Measurements from ENCODE around the gene CRYBG2. TPM values are rescaled to one million over a fixed set of nuclear protein-coding genes. Genes with fewer than 3 reads are reported as not detected.

CRYBG2 gene
- total RNA-seq, 4 donors from 2014 or later: under 0.01 TPM; not detected in 3

DNA sequence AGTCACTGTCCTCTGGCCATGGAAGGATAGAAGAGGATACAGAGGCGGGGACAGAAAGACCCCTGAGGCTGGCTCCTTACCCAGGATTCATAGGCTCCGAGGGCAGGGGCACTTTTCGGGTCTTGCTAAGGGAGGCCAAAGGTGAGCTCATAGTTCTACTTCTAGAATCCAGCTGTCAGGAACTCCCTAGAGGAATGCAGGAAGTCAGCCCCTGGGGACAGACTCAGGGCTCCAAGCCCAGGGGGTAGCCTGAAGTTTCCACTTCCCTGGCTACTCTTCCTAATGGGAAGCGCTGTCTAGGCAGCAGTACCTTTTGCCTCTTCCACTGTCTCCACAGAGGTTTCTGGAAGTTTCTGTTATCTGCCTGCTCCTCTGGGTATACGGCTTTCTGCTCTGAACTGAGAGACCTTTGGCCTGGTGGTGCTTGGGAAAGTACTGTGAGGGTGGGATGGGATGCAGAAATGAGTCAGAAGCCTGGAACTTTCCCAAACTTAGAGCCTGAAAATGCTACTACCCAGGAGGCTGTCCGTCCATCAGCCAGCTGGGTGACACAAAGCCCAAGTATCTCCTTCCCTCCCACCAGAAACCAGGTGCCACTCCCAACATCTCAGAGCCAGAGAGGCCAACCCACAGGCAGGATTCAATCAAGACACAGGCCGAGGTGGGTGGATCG lies 51.1 kb downstream of the CRYBG2 start:
- WGBS, 2 donors: 48 to 49% methylated on average over 8 of the region's 8 CpGs

DNA sequence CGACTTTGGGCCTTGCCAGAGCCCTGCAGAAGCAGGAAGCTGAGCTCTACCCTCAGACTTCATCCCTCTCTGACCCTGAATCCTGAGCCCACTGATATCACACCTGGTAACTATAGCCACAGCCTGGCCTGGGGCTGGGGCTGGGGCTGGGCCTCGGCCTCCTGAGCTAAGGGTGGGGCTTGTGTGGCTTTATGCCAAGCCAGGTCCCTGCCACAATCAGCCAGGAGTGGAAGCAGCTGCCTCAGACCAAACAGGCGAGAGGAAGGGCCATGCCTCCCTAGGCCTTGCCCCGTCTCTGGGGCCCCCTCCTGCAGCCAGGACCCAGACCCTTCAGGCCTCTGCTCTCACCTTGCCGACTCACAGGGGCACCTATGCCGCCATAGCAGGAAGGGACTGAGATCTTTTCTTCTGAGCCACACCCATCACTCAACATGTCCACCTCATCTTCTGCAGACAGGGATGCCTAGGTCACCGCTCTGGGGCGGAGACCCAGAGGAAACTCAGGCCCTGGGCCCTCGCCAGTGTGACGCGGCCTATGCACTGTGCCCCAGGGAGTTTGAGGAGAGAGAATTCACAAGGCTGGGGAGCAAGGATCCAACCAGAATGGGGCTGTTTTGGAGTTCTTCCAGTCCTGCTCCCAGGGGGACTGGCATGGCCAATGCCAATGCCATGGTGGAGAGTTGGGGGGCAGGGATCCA lies 53.2 kb downstream of the CRYBG2 start:
- no peak for DNase-seq (ENCODE audit: low spot score in 2 of 2)
- Histone ChIP-seq H3K9me3 (no peaks in the 10 kb centered on the region), H3K36me3 (peaks cover 0 to 31% (median 0%) of the 10 kb centered on the region in 3 donors), H3K27ac (no peak overlapping the region), H3K27me3 (no peaks in the 10 kb centered on the region), H3K4me1 (peaks cover 0 to 10% (median 2%) of the 10 kb centered on the region in 4 donors), H3K4me3 (no peak overlapping the region)
- 85 to 92% methylated on average over 9 to 11 of the region's 11 CpGs for WGBS, 2 donors
- TF ChIP-seq, protein P1, sequence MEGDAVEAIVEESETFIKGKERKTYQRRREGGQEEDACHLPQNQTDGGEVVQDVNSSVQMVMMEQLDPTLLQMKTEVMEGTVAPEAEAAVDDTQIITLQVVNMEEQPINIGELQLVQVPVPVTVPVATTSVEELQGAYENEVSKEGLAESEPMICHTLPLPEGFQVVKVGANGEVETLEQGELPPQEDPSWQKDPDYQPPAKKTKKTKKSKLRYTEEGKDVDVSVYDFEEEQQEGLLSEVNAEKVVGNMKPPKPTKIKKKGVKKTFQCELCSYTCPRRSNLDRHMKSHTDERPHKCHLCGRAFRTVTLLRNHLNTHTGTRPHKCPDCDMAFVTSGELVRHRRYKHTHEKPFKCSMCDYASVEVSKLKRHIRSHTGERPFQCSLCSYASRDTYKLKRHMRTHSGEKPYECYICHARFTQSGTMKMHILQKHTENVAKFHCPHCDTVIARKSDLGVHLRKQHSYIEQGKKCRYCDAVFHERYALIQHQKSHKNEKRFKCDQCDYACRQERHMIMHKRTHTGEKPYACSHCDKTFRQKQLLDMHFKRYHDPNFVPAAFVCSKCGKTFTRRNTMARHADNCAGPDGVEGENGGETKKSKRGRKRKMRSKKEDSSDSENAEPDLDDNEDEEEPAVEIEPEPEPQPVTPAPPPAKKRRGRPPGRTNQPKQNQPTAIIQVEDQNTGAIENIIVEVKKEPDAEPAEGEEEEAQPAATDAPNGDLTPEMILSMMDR (IDR thresholded peaks at IDR 0.05): no peak
- TF ChIP-seq POLR2A (IDR thresholded peaks at IDR 0.05): no peak
- TF ChIP-seq EP300 (IDR thresholded peaks at IDR 0.05): no peak

More for the DNA sequence above, 51.1 kb downstream of the CRYBG2 start:
- H3K9me3 ChIP-seq: no peaks in the 10 kb centered on the region
- DNase-seq (ENCODE audit: low spot score in 2 of 2): no peak
- peaks cover 0 to 10% (median 0%) of the 10 kb centered on the region in 3 donors for H3K36me3 ChIP-seq
- H3K27me3 ChIP-seq: no peaks in the 10 kb centered on the region
- peaks cover 0 to 27% (median 8%) of the 10 kb centered on the region in 4 donors for H3K4me1 ChIP-seq
- H3K4me3 ChIP-seq: no peak overlapping the region
- TF ChIP-seq, protein P1 (IDR thresholded peaks at IDR 0.05): no peak
- TF ChIP-seq POLR2A (IDR thresholded peaks at IDR 0.05): no peak
- TF ChIP-seq EP300 (IDR thresholded peaks at IDR 0.05): no peak
- H3K27ac ChIP-seq: no peak overlapping the region

DNA sequence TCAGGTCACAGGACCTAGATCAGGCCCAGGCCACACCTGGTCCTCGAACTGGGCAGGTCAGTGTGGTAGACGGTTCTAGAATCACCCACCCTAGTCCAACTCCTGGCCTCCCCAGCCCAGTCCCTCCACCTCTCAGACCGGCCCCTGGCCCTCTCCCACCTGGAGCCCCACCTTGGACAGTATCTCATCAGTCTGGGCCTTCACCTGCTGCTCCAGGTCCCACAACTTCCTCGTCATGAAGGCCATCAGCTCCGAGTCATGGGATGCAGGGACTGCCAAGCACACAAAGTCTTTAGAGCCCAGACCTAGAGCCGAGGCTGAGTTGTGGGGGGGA lies 56.2 kb downstream of the CRYBG2 start:
- WGBS, 2 donors: 64 to 72% methylated on average over 5 to 6 of the region's 6 CpGs
- Histone ChIP-seq H3K9me3 (no peaks in the 10 kb centered on the region), H3K36me3 (peaks cover 0 to 50% (median 0%) of the 10 kb centered on the region in 3 donors), H3K27me3 (no peaks in the 10 kb centered on the region), H3K4me3 (no peak overlapping the region), H3K4me1 (peaks cover 0 to 4% (median under 1%) of the 10 kb centered on the region in 4 donors), H3K27ac (no peak overlapping the region)
- TF ChIP-seq, protein P1 (IDR thresholded peaks at IDR 0.05): no peak
- TF ChIP-seq EP300 (IDR thresholded peaks at IDR 0.05) (no peak), POLR2A (IDR thresholded peaks at IDR 0.05) (no peak)
- DNase-seq (ENCODE audit: low spot score in 2 of 2): no peak

DNA sequence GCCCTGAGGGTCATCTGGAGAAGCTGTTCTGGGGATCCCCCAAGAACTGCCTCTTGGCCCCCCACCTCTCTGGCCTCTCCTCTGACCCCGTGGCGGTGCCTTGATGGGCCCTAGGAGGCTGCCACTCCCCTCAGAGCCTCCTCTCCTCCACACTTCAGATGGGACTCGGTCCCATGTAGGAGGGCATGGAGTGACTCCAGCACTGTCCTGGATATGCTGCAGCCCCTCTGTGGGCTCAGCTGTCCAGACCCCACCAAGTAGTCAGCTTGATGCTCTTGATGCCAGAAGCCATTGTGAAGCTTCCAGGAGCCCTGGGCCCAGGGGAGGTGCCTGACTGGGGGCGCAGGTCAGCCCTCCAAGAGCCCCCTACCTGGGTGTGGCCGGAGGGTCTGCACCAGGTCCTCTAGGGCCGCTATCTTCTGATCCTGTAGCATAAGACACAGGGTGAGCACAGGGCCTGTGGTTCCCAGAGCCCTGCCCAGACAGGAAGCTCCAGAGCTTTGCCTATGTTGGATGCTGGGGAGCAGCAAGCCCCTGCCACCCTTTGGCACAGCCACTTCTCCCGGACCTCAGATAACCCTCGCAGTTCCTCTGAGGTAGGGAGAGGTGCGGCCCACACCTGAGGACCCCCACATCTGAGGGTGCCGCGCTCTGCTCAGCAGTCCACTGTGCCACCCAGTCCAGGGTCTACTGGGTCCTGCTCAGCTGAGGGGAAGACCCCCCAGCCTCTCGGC lies 56.7 kb downstream of the CRYBG2 start:
- Histone ChIP-seq H3K9me3 (no peaks in the 10 kb centered on the region), H3K27ac (no peak overlapping the region), H3K27me3 (no peaks in the 10 kb centered on the region), H3K36me3 (peaks cover 0 to 50% (median 0%) of the 10 kb centered on the region in 3 donors), H3K4me3 (no peak overlapping the region), H3K4me1 (peaks cover 0 to 5% (median 0%) of the 10 kb centered on the region in 4 donors)
- TF ChIP-seq, protein P1 (IDR thresholded peaks at IDR 0.05): no peak
- TF ChIP-seq POLR2A (IDR thresholded peaks at IDR 0.05): no peak
- TF ChIP-seq EP300 (IDR thresholded peaks at IDR 0.05): no peak
- WGBS, 2 donors: 89 to 90% methylated on average over 8 to 12 of the region's 12 CpGs
- no peak for DNase-seq (ENCODE audit: low spot score in 2 of 2)

Data from tibial nerve (tissue), 4 donors.